GM12878 (cell line): Measurements from ENCODE around the gene HNRNPU. TPM values are rescaled to one million over a fixed set of nuclear protein-coding genes. Genes with fewer than 3 reads are reported as not detected.

Experiments used
- ATAC-seq: fragments of 200-7000 bp; cut with Tn5 transposase; 3 replicates; pipeline ENCODE4 v1.9.1; 2020; ENCODE audit warnings: mild to moderate bottlenecking, moderate library complexity
- BruUV-seq: library from RNA; stranded (reverse); fragments of 400-500 nt; replicated peaks from 2 replicates; lab custom pipeline; 2021; lab: Mats Ljungman, UMichigan
- CTCF ChIA-PET: fragments of 300-600 bp; sonication (Branson Sonifier 250); formaldehyde crosslinking; extraction: SDS; loops from one replicate; lab custom pipeline; 2021; ENCODE audit warnings: inconsistent platforms; lab: Yijun Ruan, JAX
- POLR2A ChIA-PET: fragments of 350-600 bp; formaldehyde crosslinking; extraction: SDS; loops from one replicate; lab custom pipeline; 2021; ENCODE audit warnings: inconsistent platforms; lab: Charles Lee
- RAD21 ChIA-PET: fragments of 300-600 bp; sonication (Branson Sonifier 250); formaldehyde crosslinking; loops from one replicate; lab custom pipeline; 2023; ENCODE audit warnings: antibody characterized with exemption; ENCODE audit not compliant: unreplicated experiment; lab: Charles Lee
- SMC1A ChIA-PET: fragments of 300-600 bp; sonication (Branson Sonifier 250); formaldehyde crosslinking; loops from one replicate; lab custom pipeline; 2023; ENCODE audit not compliant: unreplicated experiment, uncharacterized antibody; lab: Charles Lee
- DNase-seq: peaks from one replicate; pipeline ENCODE4 v3.0.0-alpha.2; 2011; ENCODE audit warnings: low read depth, low spot score
- FAIRE-seq: peaks from 3 replicates; lab custom pipeline; 2011; peaks lifted over from hg19 to GRCh38; lab: Jason Lieb, UNC
- H2AFZ ChIP-seq: 2 replicates; pipeline ENCODE4 v1.6.0; 2011; ENCODE audit warnings: low read depth, low read length, control low read depth; ENCODE audit not compliant: control insufficient read depth
- H3K27ac ChIP-seq: 2 replicates; pipeline ENCODE4 v1.5.1; 2011; ENCODE audit warnings: control low read depth; ENCODE audit not compliant: control insufficient read depth, insufficient read depth
- H3K27me3 ChIP-seq, 2 experiments: replicated peaks in 1 of 2; 2 replicates each; pipeline versions ENCODE4 v1.6.0 to v1.6.1; 2011; ENCODE audit warnings: low read length in 1 of 2; ENCODE audit not compliant: control insufficient read depth in 2 of 2, insufficient read depth in 2 of 2
- H3K36me3 ChIP-seq, 2 experiments: 2 replicates each; pipeline ENCODE4 v1.5.1; 2011; ENCODE audit warnings: low read length in 1 of 2; ENCODE audit not compliant: control insufficient read depth in 2 of 2, insufficient read depth in 2 of 2
- H3K4me1 ChIP-seq: 2 replicates; pipeline ENCODE4 v1.6.1; 2011; ENCODE audit warnings: mild to moderate bottlenecking, low read length, moderate library complexity, mixed read lengths; ENCODE audit not compliant: control insufficient read depth, insufficient read depth
- H3K4me2 ChIP-seq: 2 replicates; pipeline ENCODE4 v1.6.0; 2011; ENCODE audit warnings: control low read depth; ENCODE audit not compliant: control insufficient read depth, insufficient read depth
- H3K4me3 ChIP-seq: fragments of 200-600 bp; sonication (generic); 2 replicates; pipeline ENCODE4 v1.5.1; 2016
- H3K79me2 ChIP-seq: 2 replicates; pipeline ENCODE4 v1.6.0; 2011; ENCODE audit warnings: low read length; ENCODE audit not compliant: control insufficient read depth, insufficient read depth
- H3K9ac ChIP-seq: 2 replicates; pipeline ENCODE4 v1.8.0; 2011; ENCODE audit warnings: low read length, control low read depth, mixed read lengths; ENCODE audit not compliant: control insufficient read depth, insufficient read depth
- H3K9me3 ChIP-seq: replicated peaks from 3 replicates; pipeline ENCODE4 v1.5.1; 2011; ENCODE audit warnings: mild to moderate bottlenecking, low read length; ENCODE audit not compliant: control insufficient read depth, insufficient read depth
- H4K20me1 ChIP-seq: 2 replicates; pipeline ENCODE4 v1.6.0; 2011; ENCODE audit not compliant: control insufficient read depth, insufficient read depth
- ATF2 ChIP-seq: IDR thresholded peaks from 2 replicates; pipeline ENCODE4 v1.6.1; 2012; ENCODE audit warnings: low read length, inconsistent platforms
- IRF4 ChIP-seq: IDR thresholded peaks from 2 replicates; pipeline ENCODE4 v1.6.1; 2011; ENCODE audit warnings: low read depth, low read length
- MXI1 ChIP-seq: fragments of 150-350 bp; IDR thresholded peaks from 2 replicates; pipeline ENCODE4 v1.6.1; 2011; ENCODE audit warnings: low read depth, mild to moderate bottlenecking, inconsistent platforms, low read length, improper control_type of control experiment
- POLR2AphosphoS5 ChIP-seq: IDR thresholded peaks from 2 replicates; pipeline ENCODE4 v1.6.1; 2011; ENCODE audit warnings: mild to moderate bottlenecking, low read length, inconsistent platforms
- PRDM15 ChIP-seq: fragments of 450-650 bp; formaldehyde crosslinking; IDR thresholded peaks from 2 replicates; pipeline ENCODE4 v1.4.0; 2020; ENCODE audit warnings: mild to moderate bottlenecking, moderate library complexity
- SMAD5 ChIP-seq: IDR thresholded peaks from 2 replicates; pipeline ENCODE4 v1.6.1; 2016; ENCODE audit warnings: antibody characterized with exemption, low read depth
- WGBS: methylation state at CpG from one replicate; pipeline ENCODE4 v1.1.6; 2016; ENCODE audit warnings: low lambda C conversion rate; ENCODE audit not compliant: insufficient replicate concordance, insufficient coverage; ENCODE audit errors: missing lambda C conversion rate; 5-methylcytosine and 5-hydroxymethylcytosine counted together
- in situ Hi-C: fragments of 300-500 bp; cut with MboI; formaldehyde crosslinking; loops from 9 replicates; pipeline ENCODE4 v1.14.3; 2018; ENCODE audit warnings: mixed read lengths
- intact Hi-C: fragments of 100-400 bp; cut with micrococcal nuclease; formaldehyde crosslinking; loops from one replicate; pipeline ENCODE4 v1.14.2; 2022; ENCODE audit not compliant: unreplicated experiment
- polyA plus RNA-seq, 11 experiments: library from polyadenylated mRNA; depleted of rRNA in 4 of 11; unstranded in 6 of 11; stranded (reverse) in 5 of 11; fragments of >200 nt; fragmentation: Nextera tagmentation in 4 of 11; fragmentation: Illumina TruSeq in 1 of 11; extraction: Ambion mirVana in 4 of 11; extraction: Trizol in 1 of 11; gene quantifications; 1 replicate in 1 of 11; 2 replicates in 10 of 11; pipeline versions ENCODE4 v1.2.1 to v1.2.3, GENCODE V29; 2011 to 2016; ENCODE audit warnings: inconsistent platforms in 2 of 11, missing spikeins in 2 of 11, low read depth in 1 of 11
- total RNA-seq, 4 experiments: library from RNA; depleted of rRNA in 3 of 4; stranded (reverse); fragments of >200 nt in 3 of 4; fragmentation: Illumina TruSeq in 1 of 4; extraction: Trizol in 1 of 4; gene quantifications; 2 replicates each; pipeline versions ENCODE4 v1.2.1 to v1.2.3, GENCODE V29; 2013 to 2021

The HNRNPU gene
- total and polyA plus RNA-seq, 10 of the 15 experiments (the other 5 are each of a cell fraction or from before 2014, with no cell fraction given) = 163 to 569 (median 420) TPM

GRCh38 chr1:244852694-244853093 is 11.6 kb downstream of the HNRNPU start:
- WGBS = 100% methylated on average over 1 of the region's 1 CpG
- no peaks in the 10 kb centered on the region for H3K4me1 ChIP-seq
- intact Hi-C loops = no loop called here
- no peak for ATAC-seq
- CTCF ChIA-PET = interaction anchor here (2.7 to 3.5 kb wide), 2 partner anchors 11 to 52 kb away, joined by 10 to 11 read pairs; no protein-coding TSS in a partner anchor
- H3K9ac ChIP-seq = no peak overlapping the region
- no peak overlapping the region for H2AFZ ChIP-seq
- POLR2A ChIA-PET = interaction anchor here (21.2 kb wide), 1 partner anchor 13 kb away, joined by 350 read pairs; the partner anchor contains the start of gene COX20
- SMC1A ChIA-PET = interaction anchor here (1.2 to 18.4 kb wide), 4 partner anchors 9 to 249 kb away, joined by 3 to 360 read pairs (median 10); partner anchors contain the start of gene COX20
- no peak for TF ChIP-seq IRF4
- peak; percentile 67 for TF ChIP-seq POLR2AphosphoS5
- in situ Hi-C loops = no loop called here
- RAD21 ChIA-PET = interaction anchor here (0.7 to 1.2 kb wide), 3 partner anchors 9 to 190 kb away, joined by 3 read pairs; no protein-coding TSS in a partner anchor
- H3K4me3 ChIP-seq = no peak overlapping the region
- no peak for FAIRE-seq
- no peak for DNase-seq
- peaks cover 5 to 59% of the 10 kb centered on the region in 2 experiments for H3K36me3 ChIP-seq
- H4K20me1 ChIP-seq = no peaks in the 10 kb centered on the region; the same call in 1 of the 2 replicates
- BruUV-seq = no TSS peak
- H3K4me2 ChIP-seq = no peak overlapping the region
- H3K9me3 ChIP-seq = no peaks in the 10 kb centered on the region
- H3K27me3 ChIP-seq = no peaks in the 10 kb centered on the region
- H3K79me2 ChIP-seq = peaks cover 43% of the 10 kb centered on the region
- no peak overlapping the region for H3K27ac ChIP-seq

DNA sequence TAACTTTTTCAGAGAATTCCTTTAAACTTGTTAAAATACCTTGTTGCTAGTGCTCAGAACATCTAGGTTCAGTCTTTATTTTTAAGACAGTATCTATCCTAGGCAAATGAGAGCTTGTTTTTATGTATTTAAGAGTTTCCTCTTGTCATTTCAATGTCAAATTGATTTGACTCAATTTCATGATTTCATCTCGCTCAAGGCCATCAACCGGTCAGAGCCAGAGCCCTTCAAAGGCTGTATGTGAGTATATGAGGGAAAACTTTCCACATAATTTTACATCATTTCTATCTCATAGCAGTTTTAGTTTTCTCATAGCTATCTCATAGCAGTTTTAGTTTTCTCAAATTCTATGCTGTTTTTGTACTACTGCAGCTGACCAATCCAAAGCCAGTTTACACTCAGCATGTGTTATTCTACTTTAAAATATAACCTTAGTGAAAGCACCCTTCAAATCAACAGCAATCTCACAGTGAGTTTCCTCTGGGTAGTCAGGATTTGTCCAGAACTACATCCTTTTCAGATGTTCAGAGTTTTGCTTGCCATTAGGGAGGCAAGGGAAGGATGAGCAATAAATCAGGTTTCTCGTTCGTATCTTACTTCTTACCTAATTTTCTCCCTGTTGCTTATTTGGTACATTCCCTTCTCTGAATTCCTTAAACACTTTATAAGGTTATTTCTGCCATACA is 12.7 kb downstream of the HNRNPU start:
- RAD21 ChIA-PET = interaction anchor here (0.8 to 2.6 kb wide), 2 partner anchors 10 to 16 kb away, joined by 3 to 16 read pairs; partner anchors contain the start of gene COX20
- TF ChIP-seq PRDM15 (CRISPR knock-in tag) = no peak
- TF ChIP-seq MXI1 = no peak
- peak; percentile 9; the same call in 1 of the 2 replicates for TF ChIP-seq ATF2
- no peak for TF ChIP-seq SMAD5

More for the DNA sequence above, 12.7 kb downstream of the HNRNPU start:
- Histone ChIP-seq H3K79me2 (peaks cover 34% of the 10 kb centered on the region), H4K20me1 (no peaks in the 10 kb centered on the region; the same call in 1 of the 2 replicates), H3K36me3 (peaks cover 2 to 50% of the 10 kb centered on the region in 2 experiments), H3K27me3 (no peaks in the 10 kb centered on the region), H3K9me3 (no peaks in the 10 kb centered on the region), H2AFZ (no peak overlapping the region), H3K27ac (no peak overlapping the region), H3K4me2 (no peak overlapping the region), H3K9ac (no peak overlapping the region), H3K4me1 (no peaks in the 10 kb centered on the region), H3K4me3 (no peak overlapping the region)
- POLR2A ChIA-PET = interaction anchor here (1.2 to 21.2 kb wide), 3 partner anchors 10 to 13 kb away, joined by 3 to 350 read pairs (median 20); partner anchors contain the start of genes COX20 and HNRNPU
- CTCF ChIA-PET = interaction anchor here (1.8 to 3.5 kb wide), 3 partner anchors 10 to 89 kb away, joined by 4 to 11 read pairs (median 10); no protein-coding TSS in a partner anchor
- ATAC-seq (no peak), DNase-seq (no peak), FAIRE-seq (no peak)
- intact Hi-C loops (no loop called here), in situ Hi-C loops (no loop called here)
- no TSS peak for BruUV-seq
- SMC1A ChIA-PET = interaction anchor here (1.2 to 18.4 kb wide), 4 partner anchors 10 to 191 kb away, joined by 3 to 360 read pairs (median 9); partner anchors contain the start of gene COX20
- WGBS = 97% methylated on average over 4 of the region's 4 CpGs
